GM12873 (cell line): ENCODE results near the gene EMX1.

Experiments
- CTCF ChIP-seq: IDR thresholded peaks from 2 replicates; pipeline ENCODE4 v1.5.1; 2012; ENCODE audit warnings: low read depth, mild to moderate bottlenecking, moderate library complexity, low read length, control low read depth; ENCODE audit not compliant: insufficient read depth; ENCODE audit errors: missing control alignments

Gene EMX1

DNA sequence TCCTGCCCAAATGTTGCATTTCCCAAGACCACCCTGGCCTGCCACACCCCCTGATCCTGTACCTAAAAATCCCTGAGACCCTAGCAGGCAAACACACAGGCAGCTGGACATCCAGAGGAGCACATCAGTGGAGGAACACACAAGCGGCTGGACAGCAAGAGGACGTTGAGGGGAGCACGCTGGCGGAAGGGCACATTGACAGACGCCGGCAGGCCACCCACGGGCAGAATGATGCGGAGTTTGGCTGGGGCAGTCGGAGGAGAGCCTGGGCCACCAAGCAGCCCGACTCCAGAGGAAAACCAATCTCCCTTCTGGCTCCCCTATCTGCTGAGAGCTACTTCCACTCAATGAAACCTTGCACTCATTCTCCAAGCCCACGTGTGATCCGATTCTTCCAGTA lies 47.7 kb downstream of the EMX1 start:
- no peak for TF ChIP-seq CTCF

DNA sequence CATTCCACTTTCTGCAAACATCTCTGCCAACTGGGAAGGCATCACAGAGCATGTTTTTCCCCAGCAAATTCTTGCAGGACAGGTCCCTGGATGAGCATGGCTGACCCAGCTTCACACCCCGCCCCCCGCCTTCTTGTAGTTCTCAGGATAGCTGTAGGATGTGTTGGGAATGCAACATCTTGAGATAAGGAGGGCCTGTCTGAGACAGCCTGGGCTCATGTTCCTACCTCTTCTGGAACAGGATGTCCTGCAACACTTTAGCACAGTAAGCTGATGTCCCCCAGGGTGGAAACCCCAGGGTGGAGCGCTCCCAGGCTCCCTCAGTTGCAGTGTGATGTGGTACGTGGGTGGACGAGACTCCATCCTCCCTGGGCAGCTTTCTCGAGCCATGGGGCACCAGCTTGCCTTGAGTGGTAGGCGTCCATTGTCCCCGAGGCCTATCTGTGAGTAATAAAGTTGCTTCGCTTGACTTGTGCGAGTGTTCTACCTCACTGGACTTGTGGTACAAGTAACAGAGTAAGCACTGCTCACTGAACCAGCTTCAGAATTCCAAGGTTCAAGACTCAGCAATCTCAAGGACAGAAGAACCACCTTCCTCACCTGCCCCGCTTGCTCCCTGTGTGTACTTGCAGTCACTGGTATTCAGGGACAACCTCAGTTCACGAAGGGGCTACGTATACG lies 48.6 kb downstream of the EMX1 start:
- TF ChIP-seq CTCF = no peak

GRCh38 chr2:72968286-72968685 lies 51.0 kb downstream of the EMX1 start:
- no peak for TF ChIP-seq CTCF

- TF ChIP-seq CTCF = no peak
These were observed 52.4 kb downstream of the EMX1 start for GRCh38 chr2:72969706-72970105.

GRCh38 chr2:72971036-72971435 lies 53.7 kb downstream of the EMX1 start:
- no peak for TF ChIP-seq CTCF

GRCh38 chr2:72972352-72973136 lies 55.2 kb downstream of the EMX1 start:
- TF ChIP-seq CTCF = no peak

GRCh38 chr2:72973137-72973535 lies 55.8 kb downstream of the EMX1 start:
- no peak for TF ChIP-seq CTCF
